Activated naive CD8-positive, alpha-beta T cell (primary cell): Measurements from ENCODE around the gene ZNF714.

Experiments used
- H3K27ac Mint-ChIP-seq: one replicate; pipeline ENCODE4 v1.8.0; 2021; ENCODE audit warnings: mixed read lengths
- H3K27me3 Mint-ChIP-seq: one replicate; pipeline ENCODE4 v1.8.0; 2021; ENCODE audit warnings: mixed read lengths
- H3K36me3 Mint-ChIP-seq: one replicate; pipeline ENCODE4 v1.8.0; 2021; ENCODE audit warnings: mixed read lengths
- H3K4me1 Mint-ChIP-seq: one replicate; pipeline ENCODE4 v1.8.0; 2021; ENCODE audit warnings: low read depth, mixed read lengths
- H3K4me3 Mint-ChIP-seq: one replicate; pipeline ENCODE4 v1.8.0; 2021; ENCODE audit warnings: mild to moderate bottlenecking, mixed read lengths
- H3K9me3 Mint-ChIP-seq: one replicate; pipeline ENCODE4 v1.8.0; 2021; ENCODE audit warnings: low read depth, mixed read lengths

Gene ZNF714

DNA sequence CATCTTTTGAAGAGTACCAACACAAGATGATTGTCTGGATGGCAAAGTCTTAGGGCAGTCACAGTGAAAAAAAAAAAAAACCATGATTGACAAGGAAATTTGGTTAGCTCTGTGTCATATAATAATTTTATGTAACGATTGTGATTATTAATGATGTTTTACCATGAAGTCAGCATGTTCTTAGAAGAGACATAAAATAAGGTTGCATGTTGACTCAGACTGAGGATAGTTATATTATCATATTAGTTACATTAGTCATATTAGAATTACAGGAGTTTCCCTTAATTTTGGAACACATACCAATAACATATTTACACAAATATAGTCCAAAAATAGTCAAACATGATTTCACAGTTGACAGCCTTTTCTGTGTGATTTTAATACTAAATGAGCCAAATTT, 65.5 kb downstream of the ZNF714 start:
- Mint-ChIP-seq H3K9me3 (no peaks in the 10 kb centered on the region), H3K4me3 (no peak overlapping the region), H3K27me3 (no peaks in the 10 kb centered on the region), H3K36me3 (peaks cover 48% of the 10 kb centered on the region), H3K27ac (no peak overlapping the region), H3K4me1 (peaks cover 48% of the 10 kb centered on the region)

GRCh38 chr19:21148681-21149080, 66.7 kb downstream of the ZNF714 start:
- Mint-ChIP-seq H3K27me3 (no peaks in the 10 kb centered on the region), H3K36me3 (peaks cover 55% of the 10 kb centered on the region), H3K4me3 (no peak overlapping the region), H3K4me1 (peaks cover 39% of the 10 kb centered on the region), H3K9me3 (no peaks in the 10 kb centered on the region), H3K27ac (no peak overlapping the region)

DNA sequence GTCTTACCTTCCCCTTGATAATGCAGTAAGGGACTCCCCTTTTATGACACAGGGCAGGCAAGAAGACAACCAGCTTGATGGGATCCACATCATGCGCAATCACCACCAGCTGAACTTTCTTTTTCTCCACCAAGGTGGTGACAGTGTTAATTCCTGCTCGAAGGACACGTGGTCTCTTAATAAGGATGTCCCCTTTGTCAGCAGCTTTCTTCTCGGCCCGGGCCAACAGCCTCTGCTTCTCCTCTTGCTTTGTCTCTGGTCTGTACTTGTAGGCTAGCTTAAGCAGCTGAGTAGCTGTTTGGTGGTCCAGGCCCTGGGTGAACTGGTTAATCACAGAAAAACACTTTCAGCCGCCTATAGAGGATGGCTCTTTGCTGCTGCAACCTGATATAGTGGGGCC, 67.9 kb downstream of the ZNF714 start:
- Mint-ChIP-seq H3K36me3 (peaks cover 50% of the 10 kb centered on the region), H3K4me1 (peaks cover 28% of the 10 kb centered on the region), H3K9me3 (no peaks in the 10 kb centered on the region)

DNA sequence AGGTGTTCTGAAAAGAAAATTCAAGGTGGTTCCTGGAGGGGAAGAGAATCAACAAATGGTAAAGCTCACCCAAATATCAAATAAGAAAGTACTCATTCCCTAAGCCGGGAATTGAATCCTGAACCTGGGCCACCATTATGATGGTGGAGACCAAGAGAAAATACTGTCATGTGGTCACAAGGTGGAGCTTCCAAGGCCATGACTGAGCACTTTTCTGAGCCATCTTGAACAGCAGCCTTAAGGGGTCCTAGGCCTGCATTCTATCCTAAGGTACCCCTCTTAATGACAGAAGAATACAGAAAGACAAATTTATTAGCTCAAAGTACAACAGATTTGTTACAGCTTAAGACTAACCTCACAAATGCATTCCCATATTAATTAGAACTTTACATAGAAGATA, 69.5 kb downstream of the ZNF714 start:
- Mint-ChIP-seq H3K36me3 (peaks cover 55% of the 10 kb centered on the region), H3K4me3 (no peak overlapping the region), H3K27me3 (no peaks in the 10 kb centered on the region), H3K9me3 (no peaks in the 10 kb centered on the region), H3K27ac (no peak overlapping the region), H3K4me1 (peaks cover 32% of the 10 kb centered on the region)

More for the DNA sequence above, 67.9 kb downstream of the ZNF714 start:
- Mint-ChIP-seq H3K27ac (no peak overlapping the region), H3K4me3 (no peak overlapping the region), H3K27me3 (no peaks in the 10 kb centered on the region)

DNA sequence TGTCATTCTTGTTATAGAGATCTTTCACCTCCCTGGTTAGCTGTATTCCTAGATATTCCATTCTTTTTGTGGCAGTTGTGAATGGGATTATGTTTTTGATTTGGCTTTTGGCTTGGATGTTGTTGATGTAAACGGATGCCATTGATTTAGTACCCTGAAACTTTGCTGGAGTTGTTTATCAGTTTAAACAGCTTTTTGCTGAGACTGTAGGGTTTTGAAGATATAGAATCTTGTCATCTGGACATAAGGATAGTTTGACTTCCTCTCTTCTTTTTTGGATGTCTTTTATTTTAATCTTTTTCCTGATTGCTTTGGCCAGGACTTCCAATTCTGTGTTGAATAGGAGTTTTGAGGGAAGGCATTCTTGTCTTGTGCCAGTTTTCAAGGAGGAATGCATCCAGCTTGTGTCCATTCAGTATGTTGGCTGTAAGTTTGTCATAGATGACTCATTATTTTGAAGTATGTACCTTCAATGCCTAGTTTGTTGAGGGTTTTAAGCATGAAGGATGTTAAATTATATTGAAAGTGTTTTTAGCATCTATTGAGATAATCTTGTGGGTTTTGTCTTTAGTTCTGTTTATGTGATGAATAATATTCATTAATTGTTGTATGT, 76.6 kb downstream of the ZNF714 start:
- Mint-ChIP-seq H3K27ac (no peak overlapping the region), H3K36me3 (peaks cover 29% of the 10 kb centered on the region), H3K4me3 (no peak overlapping the region), H3K9me3 (no peaks in the 10 kb centered on the region), H3K27me3 (no peaks in the 10 kb centered on the region), H3K4me1 (peaks cover 32% of the 10 kb centered on the region)

- Mint-ChIP-seq H3K4me3 (no peak overlapping the region), H3K36me3 (peaks cover 16% of the 10 kb centered on the region), H3K27me3 (no peaks in the 10 kb centered on the region), H3K4me1 (peaks cover 20% of the 10 kb centered on the region), H3K9me3 (no peaks in the 10 kb centered on the region), H3K27ac (no peak overlapping the region)
Observed at GRCh38 chr19:21164541-21164940, 82.5 kb downstream of the ZNF714 start.

DNA sequence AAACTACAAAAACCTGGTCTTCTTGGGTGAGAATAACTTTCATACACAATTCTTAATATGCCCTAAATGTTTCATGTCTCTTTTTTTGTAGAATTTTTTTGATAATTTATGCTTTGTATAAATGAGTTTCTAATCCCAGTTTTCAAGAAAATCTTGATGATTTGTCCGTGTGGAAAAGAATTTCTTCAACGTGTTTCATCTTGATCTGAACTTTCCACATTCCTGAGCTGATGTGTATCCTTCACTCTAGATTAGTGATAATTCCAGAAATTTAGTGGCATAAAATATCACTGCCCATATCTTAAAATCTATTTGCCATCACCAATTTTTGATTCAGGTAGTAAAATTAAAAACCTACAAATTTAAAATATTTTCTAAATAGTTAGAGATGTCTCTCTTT, 84.4 kb downstream of the ZNF714 start:
- H3K27me3 Mint-ChIP-seq, result no peaks in the 10 kb centered on the region
- H3K27ac Mint-ChIP-seq, result no peak overlapping the region
- H3K4me3 Mint-ChIP-seq, result no peak overlapping the region
- H3K36me3 Mint-ChIP-seq, result peaks cover 17% of the 10 kb centered on the region
- peaks cover 13% of the 10 kb centered on the region for H3K4me1 Mint-ChIP-seq
- H3K9me3 Mint-ChIP-seq, result no peaks in the 10 kb centered on the region
